Cardiac fibroblast (primary cell): ENCODE data around the gene PCCA.
"Not testable (repeated sequence)": the region's sequence is repeated elsewhere in the genome, so short reads cannot be mapped to it uniquely, and the experiment has no call there.

Experiments used
- DNase-seq, 2 donors: peaks; one replicate each; pipeline versions ENCODE4 v3.0.0 to v3.0.0-alpha.2; 2010; ENCODE audit warnings: low read depth in 2 of 2
- H3K4me3 ChIP-seq, 2 donors: replicated peaks in 1 of 2; 1 replicate in 1 of 2; 2 replicates in 1 of 2; pipeline ENCODE4 v1.5.1; 2011; ENCODE audit warnings: low read depth in 2 of 2, low read length in 2 of 2, mild to moderate bottlenecking in 2 of 2, moderate library complexity in 1 of 2
- TF ChIP-seq, protein P1 (sequence below): IDR thresholded peaks from one replicate; pipeline ENCODE4 v1.5.1; 2011; ENCODE audit warnings: low read depth, mild to moderate bottlenecking, low read length, inconsistent platforms

The PCCA gene

GRCh38 chr13:100149389-100149788 lies 60.5 kb downstream of the PCCA start:
- no peak overlapping the region for H3K4me3 ChIP-seq
- TF ChIP-seq, protein P1, sequence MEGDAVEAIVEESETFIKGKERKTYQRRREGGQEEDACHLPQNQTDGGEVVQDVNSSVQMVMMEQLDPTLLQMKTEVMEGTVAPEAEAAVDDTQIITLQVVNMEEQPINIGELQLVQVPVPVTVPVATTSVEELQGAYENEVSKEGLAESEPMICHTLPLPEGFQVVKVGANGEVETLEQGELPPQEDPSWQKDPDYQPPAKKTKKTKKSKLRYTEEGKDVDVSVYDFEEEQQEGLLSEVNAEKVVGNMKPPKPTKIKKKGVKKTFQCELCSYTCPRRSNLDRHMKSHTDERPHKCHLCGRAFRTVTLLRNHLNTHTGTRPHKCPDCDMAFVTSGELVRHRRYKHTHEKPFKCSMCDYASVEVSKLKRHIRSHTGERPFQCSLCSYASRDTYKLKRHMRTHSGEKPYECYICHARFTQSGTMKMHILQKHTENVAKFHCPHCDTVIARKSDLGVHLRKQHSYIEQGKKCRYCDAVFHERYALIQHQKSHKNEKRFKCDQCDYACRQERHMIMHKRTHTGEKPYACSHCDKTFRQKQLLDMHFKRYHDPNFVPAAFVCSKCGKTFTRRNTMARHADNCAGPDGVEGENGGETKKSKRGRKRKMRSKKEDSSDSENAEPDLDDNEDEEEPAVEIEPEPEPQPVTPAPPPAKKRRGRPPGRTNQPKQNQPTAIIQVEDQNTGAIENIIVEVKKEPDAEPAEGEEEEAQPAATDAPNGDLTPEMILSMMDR: no peak
- DNase-seq: no peak

DNA sequence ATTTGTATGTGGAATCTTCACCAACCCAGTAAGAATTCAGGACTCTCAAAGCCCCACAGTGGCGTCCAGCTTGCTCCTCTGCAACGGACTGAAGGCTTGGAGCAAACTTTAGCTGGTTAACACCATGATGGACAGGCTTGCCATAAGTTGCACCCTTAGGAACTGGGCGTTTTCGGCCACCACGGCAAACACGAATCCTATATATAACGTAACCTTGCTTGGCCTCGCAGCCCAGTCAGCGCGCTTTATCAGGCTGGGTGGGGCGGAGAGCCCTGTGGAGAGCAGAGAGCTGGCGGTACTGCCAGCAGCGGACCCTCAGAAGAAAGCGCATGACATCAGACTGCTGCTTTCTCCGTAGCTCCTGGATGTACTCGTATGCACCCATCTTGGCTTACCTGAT lies 61.8 kb downstream of the PCCA start:
- DNase-seq, H3K4me3 ChIP-seq: not testable (repeated sequence)

DNA sequence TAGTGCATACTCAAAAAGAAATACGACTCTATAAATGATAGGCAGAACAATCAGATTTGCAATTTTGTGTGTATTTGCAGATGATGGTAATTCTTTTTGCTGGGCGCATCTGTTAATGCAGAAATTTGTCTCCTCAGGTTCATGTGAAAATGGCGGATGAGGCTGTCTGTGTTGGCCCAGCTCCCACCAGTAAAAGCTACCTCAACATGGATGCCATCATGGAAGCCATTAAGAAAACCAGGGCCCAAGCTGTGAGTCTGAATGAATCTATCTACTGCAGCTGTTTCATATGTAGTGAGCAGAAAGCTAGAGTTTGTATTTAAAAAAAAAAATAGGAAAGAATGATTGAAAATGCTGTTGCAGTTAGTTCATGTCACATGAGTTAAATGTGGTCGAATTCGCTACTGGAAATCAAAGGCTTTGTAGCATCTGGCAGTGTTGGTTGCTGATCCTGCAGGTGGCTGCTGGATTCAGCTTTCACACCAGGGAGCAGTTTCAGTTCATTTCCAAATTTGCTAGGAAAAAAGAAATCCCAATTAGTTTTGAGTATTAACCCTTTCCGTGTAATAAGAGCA lies 66.0 kb downstream of the PCCA start:
- no peak overlapping the region for H3K4me3 ChIP-seq
- TF ChIP-seq, protein P1: no peak
- no peak for DNase-seq

DNA sequence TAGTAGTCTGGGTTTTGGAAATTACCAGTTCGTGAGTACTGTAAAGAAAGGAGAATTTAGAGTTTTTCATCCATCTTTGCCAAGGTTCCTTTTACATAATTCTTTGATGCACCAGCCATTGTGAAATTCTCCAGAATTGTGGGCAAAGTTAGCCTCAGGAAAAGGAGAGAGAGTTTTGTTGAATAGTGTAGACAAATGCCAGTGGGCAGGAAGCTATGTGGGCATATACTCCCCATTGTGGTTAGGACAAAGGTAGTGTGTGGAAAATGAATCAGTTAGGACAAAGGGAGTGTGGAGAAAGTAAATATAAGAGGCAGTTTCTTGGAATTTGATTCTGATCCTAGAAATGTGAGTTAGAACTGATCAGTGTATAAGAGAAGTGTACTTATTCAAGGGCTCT lies 67.9 kb downstream of the PCCA start:
- no peak overlapping the region for H3K4me3 ChIP-seq
- DNase-seq: peak; percentile 13 to 28
- TF ChIP-seq, protein P1: no peak

DNA sequence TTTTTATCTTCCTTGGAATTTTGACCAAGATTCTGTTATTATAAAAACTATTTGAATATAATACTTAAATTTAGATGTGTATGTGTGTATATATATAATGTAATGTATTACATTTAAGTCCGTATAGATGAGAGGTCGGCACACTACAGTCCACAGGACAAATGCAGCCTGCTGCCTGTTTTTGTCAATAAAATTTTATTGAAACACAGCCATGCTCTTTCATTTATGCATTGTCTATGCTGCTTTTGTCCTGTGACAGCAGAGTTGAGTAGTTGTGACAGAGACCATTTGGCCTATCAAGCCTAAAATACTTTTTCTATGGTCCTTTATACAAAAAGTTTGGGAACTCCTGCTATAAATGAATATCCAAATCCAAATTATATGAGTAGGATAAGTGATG lies 69.7 kb downstream of the PCCA start:
- DNase-seq: no peak
- H3K4me3 ChIP-seq: no peak overlapping the region
- TF ChIP-seq, protein P1: no peak

DNA sequence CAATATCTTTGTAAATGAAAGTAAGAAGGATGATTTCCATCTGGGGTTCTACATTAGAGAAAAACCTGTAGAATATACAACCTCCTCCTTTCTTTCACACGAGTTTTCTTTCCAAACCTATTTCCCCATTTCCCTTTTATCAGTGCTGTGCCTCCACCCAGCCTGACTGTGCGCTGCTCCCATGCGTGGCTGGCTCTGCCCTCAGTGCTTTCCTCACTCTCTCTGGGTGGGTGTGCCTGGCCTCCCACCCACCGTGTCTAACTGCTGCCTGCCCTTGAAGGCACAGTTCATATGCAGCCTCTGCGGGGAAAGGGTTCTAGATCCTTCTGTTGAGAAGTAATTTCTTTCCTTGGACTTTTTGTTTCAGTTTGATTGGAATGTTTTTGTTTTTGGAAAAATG lies 70.7 kb downstream of the PCCA start:
- TF ChIP-seq, protein P1: no peak
- no peak overlapping the region for H3K4me3 ChIP-seq

GRCh38 chr13:100160450-100160849 lies 71.6 kb downstream of the PCCA start:
- no peak overlapping the region for H3K4me3 ChIP-seq
- DNase-seq: no peak
- TF ChIP-seq, protein P1: no peak

More for the DNA sequence above, 70.7 kb downstream of the PCCA start:
- no peak for DNase-seq
